T-helper 1 cell treated with Interleukin-12 subunit alpha and Interleukin-12 subunit beta and Interleukin-4 antibody, amounts not matched to agents 30 ng/mL and 1 ng/mL, for 36 hours (primary cell): ENCODE results near the gene CFAP92. TPM values are rescaled to one million over a fixed set of nuclear protein-coding genes. Genes with fewer than 3 reads are reported as not detected.
"Not testable (repeated sequence)": the region's sequence is repeated elsewhere in the genome, so short reads cannot be mapped to it uniquely, and the experiment has no call there.

ENCODE experiments used
- intact Hi-C: fragments of 100-400 bp; cut with micrococcal nuclease; formaldehyde crosslinking; loops from one replicate; pipeline ENCODE4 v1.15.1; 2024
- total RNA-seq: library from RNA; stranded (reverse); gene quantifications from 2 replicates; pipeline ENCODE4 v1.2.3, GENCODE V29; 2022

The CFAP92 gene
- total RNA-seq, 1 donor from 2014 or later: not detected

DNA sequence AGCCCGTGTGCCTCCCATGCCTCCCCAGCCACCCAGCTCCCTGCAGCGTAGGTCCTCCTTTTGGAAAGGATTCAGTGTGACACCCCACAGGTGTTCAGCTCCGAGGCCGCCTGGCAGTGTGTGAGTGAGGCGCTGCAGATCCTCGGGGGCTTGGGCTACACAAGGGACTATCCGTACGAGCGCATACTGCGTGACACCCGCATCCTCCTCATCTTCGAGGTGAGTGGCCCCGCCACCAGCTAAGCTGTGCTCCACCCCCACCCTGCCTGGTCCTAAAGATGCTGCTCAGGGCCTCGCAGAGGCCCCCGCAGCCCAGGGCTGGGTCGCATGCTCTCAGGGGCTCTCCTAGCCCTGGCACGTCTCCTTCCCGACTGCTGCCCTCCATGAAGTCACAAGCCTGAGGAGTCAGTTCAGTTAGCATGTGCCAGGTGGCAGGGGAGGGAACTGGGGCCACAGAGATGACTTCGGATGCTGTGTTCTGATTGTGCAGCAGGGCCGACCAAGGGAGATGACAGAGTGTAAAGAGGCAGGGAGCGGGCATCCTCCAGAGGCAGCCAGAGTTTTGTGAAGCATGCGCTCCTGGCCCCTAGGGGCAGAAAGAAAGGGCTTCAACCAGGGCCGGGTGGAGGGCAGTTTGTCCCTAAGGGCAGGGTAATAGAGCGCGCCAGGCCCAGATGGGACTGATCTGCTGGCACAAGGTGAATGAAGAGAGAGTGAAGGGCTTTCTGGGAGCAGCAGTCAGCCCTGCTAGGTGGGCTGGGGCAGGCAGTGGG is 87.7 kb downstream of the CFAP92 start:
- intact Hi-C loops: no loop called here

DNA sequence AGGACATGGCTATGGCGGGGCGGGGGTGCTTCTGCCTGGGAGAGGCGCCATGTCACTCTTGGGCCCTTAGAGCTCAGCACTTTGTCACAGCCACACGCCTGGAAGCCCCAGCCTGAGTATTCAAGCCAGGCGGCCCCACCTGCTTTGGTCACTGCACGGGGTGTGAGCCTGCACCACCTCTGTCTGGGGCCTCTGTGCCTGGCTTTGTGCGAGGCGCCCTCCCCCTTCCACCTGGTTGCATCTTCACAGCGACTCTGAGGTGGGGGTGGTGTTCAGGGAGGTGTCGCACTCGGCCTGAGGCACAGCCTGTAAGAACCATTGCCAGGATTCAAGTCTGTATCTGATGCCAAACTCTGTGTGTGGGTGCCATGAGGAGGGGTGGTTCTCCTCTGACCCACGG is 90.4 kb downstream of the CFAP92 start:
- intact Hi-C loops: no loop called here

DNA sequence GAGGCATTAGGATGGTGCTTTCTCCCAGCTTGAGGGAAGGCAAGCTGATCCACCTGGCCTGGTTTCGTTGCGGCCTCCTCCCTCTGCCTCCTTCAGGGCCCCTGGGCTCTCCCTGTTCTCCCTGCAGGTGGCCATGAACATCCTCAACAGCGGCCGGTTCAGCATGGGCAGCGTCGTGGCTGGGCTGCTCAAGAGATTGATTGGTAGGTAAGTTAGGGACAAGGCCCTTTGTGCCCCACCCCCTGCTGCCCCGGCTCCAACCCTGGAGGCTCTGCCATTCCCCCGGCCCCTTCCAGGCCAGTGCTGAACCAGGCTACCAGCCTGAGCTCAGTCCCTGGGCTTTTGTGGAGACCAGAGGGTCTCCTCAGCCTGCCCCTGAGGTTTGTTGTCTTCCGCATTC is 91.5 kb downstream of the CFAP92 start:
- intact Hi-C loops: no loop called here

DNA sequence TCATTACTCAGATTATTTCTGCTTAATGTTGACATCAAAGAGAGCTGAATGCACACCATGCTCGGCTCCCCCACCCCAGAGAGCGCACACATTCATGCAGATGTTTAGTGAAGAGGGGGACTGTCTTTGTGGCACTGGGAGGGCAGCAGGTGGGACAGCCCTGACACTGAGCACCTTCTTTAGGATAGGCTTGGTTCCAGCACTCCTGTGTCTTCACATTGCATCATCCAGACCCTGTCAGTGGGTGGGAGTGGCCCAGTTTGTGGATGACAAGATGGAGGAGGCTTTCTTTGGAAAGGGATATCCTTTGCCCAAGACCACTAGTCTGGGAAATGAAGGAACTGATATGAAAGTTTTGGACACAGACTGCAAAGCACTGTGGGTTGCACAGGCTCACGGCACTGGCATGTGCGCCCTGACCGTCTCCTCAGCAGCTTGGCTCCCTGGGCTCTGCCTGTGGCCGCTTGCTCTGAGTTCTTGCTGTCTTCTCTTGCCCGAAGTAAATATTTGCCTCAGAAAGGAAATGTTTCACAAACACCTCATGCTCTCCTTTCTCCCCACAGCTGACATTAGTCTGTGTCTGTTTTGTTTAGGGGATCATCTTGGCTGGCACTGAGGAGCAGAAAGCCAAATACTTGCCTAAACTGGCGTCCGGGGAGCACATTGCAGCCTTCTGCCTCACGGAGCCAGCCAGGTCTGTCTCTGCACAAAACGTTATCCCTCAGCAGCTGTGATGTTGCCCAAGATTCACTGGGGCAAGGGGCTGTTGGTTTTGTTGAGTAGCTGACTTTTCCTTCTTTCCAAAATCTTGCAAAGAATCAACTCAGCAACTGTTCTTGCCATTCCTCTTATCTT is 97.8 kb downstream of the CFAP92 start:
- intact Hi-C loops: no loop called here

DNA sequence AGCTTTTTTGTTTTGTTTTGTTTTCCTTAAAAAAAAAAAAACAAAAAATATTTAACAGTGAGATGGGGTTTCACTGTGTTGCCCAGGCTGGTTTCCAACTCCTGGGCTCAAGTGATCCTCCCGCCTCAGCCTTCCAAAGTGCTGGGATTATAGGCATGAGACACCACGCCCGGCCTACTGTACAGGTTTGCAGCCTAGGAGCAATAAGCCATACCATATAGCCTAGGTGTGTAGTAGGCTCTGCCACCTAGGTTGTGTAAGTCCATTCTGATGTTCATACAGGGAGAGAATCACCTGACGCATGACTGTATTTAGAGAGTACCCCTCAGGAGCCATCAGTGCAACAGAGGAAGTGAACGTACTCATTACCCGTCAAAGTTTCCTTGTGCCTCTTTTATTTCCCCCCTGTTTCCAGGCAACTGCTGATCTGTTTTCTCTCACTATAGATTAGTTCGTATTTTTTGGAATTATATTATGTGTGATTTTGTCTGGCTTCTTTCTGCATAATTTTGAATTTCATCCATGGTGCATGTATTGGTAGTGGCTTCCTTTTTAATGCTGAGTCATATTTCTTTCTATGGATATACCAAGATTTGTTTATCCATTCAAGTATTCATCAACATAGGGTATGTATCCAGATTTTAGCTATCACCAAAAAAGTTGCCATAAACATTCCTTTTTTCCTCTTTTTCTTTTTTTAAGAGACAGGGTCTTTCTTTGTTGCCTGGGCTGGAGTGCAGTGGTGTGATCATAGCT is 104.6 kb downstream of the CFAP92 start:
- intact Hi-C loops: no loop called here

DNA sequence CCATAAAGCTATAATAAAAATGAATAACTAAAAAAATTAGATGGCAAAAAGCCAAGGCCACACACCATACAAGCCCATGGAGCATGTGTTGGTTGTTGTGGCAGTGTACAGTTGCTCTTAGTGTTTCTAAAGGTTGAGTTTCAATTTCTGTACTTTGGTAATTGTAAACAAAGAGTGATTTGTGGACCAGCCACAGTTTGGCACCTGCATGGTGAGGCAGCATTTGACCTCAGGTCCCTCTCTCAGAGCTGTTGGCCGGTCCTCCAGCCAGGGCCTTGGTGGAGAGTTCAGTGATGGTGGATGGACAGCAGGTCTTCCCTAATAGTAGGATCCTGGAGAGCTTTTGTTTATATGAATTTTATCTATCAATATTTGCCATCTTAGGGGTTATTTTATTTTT is 108.9 kb downstream of the CFAP92 start:
- intact Hi-C loops: no loop called here

DNA sequence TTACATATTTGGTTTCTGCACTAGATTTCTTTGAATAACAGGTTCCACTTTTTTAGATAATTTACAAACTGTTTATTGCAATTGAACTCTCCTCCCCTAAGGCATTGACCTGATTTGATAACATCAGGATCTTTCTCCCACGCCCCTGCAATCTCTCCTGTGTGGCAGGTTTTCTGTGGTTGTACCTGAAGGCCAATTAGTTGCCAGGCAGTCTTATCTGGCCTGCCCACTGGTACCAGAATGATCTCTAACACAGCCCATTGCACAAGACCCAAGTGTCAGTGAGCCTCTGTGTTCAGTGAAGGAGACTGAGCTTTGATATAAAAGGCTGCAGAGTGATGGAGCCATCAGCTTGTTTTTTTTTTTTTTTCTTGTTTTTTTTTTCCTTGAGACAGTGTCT is 111.2 kb downstream of the CFAP92 start:
- intact Hi-C loops: no loop called here

DNA sequence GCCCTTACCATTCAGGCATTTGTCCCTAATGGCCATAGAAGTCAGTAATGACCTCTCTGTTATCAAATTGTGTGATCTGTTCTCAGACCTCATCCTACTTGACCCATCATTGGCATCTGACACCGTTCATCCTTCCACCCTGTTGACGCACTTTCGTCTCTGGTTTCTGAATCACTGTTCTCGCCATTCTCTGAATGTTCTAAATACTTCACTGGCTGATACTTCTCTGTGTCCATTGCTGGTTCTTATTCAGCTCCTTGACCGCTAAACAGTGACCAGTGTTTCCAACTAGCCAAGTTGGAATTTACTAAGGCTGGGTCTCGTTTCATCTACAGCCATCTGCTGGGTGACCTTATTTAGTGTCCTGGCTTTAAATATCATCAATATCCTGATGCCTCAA is 112.3 kb downstream of the CFAP92 start:
- intact Hi-C loops: no loop called here

DNA sequence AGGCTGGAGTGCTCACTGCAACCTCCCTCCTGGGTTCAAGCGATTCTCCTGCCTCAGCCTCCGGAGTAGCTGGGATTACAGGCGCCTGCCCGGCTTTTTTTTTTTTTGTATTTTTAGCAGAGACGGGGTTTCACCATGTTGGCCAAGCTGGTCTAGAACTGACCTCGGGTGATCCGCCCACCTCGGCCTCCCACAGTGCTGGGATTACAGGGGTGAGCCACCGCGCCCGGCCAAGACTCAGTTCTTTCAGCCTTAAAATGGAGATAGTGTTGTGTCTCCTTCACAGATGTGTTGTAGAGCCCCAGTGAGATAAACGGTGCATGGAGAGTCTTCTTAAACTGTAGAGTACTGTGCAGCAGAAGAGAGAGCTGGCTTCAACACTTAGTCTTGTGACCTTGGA is 113.4 kb downstream of the CFAP92 start:
- intact Hi-C loops: not testable (repeated sequence)

DNA sequence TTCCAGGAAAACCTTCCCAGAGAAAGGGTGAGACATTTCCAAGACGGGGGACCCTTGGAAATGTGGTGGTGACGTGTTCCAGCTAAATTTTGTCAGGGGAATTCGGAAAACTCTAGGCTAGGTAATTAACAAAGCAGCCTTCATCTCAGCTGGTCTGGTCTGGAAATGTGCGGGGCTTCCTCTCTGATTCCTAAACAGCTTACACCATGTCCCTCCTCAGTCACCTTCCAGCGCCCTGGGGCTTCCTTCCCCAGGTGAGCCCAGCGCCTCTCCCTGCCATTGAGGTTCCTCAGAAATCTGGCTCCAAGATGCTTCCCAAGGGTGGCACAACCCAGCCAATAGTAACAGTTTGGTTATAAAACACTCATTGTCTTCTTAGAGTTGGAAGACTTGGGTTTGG is 113.9 kb downstream of the CFAP92 start:
- intact Hi-C loops: loop anchor here (1.0 to 5.0 kb wide), 17 partner anchors 34 to 1013 kb away; partner anchors contain the start of genes CNBP, COPG1, IFT122 and RAB7A

DNA sequence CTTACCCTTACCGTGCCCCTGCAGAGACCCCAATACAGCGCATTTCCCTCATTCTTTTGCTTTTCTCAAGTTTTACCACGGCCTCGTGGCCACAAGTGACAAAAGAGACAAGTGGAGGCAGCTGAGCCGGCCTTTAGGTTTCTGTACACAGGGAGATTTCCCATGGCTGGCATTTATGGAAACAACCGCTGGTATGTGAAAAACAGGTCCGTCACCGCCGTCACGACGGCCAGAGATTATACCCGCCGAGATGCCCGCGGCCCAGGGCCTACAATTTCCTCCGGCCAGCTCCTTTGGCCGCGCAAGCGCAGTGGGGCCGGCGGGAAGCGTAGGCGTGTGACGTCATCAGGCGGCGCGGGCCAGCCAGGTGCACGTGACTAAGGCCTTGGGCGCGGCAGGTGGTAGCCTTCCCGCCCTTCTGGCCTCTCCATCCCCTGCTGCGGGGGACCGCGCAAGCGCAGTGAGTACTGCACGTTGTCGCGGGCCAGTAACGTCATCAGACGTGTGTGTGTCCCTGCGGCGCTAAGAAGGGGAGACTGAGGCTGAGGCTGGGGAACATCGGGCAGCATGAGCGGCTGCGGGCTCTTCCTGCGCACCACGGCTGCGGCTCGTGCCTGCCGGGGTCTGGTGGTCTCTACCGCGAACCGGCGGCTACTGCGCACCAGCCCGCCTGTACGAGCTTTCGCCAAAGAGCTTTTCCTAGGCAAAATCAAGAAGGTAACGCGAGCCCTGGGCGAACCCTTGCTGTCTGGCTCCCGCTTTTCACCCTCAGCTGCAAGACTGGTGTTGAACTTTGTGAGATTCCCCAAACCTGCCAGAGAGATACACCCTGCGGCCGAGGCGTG is 114.5 kb downstream of the CFAP92 start, which contains the start of gene ACAD9:
TSS of gene ACAD9 (plus strand) at position 496 of the 845 bp plus-strand sequence. CDS start at position 568, 72 bp downstream.
- intact Hi-C loops: loop anchor here (1.0 to 5.0 kb wide), 17 partner anchors 33 to 1013 kb away; partner anchors contain the start of genes CNBP, COPG1, IFT122 and RAB7A

DNA sequence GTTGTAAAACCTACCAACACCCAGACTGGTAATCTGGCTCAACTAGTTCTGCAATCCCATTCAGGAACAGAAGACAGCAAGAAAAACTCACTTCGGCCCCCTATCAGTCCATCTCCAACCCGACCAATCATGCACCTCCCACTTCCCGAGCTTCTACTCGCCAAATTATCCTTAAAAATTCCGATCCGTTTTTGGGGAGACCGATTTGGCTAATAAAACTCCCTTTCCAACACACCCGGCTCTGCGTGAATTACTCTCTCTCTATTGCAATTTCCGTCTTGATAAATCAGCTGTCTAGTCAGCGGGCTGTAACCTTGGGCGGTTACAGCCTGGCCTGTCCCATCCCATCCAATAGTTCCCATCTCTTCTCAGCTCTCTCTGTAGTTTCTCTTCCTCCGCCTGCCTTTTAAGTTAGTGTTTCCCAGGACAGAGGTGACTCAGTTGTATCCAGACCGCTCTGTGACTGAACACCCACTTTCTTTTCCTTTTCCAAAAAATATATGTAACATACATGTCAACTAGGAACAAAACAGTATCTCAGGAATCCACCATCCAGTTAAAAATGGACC is 115.2 kb downstream of the CFAP92 start:
- intact Hi-C loops: loop anchor here (1.0 to 5.0 kb wide), 17 partner anchors 32 to 1014 kb away; partner anchors contain the start of genes CNBP, COPG1, IFT122 and RAB7A

DNA sequence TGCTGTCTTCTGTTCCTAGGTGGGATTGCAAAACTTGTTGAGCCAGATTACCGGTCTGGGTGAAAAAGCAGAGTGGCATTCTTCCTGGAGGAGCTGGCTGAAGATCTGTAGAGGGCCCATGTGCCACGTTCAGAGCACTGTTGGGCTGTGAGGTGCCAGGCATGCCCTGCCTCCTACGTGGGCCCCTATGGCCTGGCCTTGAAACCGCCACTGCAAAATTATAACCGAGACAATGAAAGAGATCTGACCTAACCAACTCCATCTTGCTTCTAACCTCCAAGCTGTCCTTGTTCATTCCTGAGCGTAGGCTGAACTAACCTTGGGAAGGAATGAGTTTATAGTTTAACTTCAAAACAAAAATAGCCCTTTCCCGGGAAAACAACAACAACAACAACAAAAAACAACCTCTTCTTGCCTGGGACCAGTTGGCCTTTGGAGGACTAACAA is 115.8 kb downstream of the CFAP92 start:
- intact Hi-C loops: loop anchor here (2.0 to 5.0 kb wide), 5 partner anchors 83 to 1015 kb away; partner anchors contain the start of genes CNBP, SEC61A1 and TMCC1

DNA sequence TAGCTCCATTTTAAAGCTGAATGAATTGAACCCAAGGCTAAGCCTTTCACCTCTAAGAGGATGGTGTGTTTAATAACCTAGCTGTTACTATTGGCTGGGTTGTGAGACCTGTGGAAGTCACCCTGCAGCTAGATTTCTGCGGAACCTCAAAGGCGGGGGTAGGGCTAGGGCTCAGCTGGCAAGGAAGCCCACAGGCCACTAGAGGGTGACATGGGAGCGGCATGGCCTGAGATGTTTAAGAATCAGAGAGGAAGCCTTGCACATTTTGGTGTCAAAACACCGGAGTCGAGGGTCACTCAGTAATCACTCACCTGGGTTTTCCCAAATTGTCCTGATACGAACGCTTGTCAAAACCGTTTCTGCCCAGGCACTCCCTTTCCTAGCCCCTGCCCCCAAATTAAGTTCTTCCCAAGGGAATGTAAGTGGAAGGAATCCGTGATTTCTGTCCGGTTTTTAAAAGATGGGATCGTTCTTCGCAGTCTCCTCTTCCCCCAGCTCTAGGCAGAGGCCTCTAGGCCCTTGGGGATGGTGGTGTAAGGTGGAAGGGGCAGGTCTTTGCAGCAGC is 118.2 kb downstream of the CFAP92 start:
- intact Hi-C loops: loop anchor here (1.0 to 5.0 kb wide), 4 partner anchors 48 to 442 kb away; partner anchors contain the start of gene CNBP

DNA sequence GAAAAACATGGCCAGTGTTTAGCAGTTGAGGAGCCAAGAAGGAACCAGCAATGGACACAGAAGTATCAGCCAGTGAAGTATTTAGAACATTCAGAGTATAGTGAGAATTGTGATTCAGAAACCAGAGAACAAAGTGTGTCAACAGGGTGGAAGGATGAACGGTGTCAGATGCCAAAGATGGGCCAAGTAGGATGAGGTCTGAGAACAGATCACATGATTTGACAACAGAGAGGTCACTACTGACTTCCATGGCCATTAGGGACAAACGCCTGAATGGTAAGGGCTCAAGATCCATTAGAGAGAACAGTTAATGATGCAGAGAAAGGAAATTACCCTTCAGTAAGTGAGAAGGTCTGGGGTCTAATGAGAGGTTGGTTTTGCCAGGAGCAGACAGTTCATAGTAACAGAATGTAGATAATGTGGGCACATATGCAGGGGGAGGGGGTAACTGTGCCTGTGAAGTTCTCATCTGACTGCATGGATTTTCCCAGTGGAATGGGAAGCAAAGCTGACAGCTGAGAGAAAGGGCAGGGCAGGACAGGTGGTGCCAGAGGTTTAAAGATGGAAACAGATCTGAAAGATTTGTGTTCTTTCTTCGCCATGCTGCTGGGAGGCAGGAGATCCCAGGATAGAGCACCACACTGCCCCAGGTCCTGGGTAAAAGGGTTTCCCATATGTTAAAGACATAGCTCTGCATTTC is 119.2 kb downstream of the CFAP92 start:
- intact Hi-C loops: loop anchor here (1.0 to 5.0 kb wide), 4 partner anchors 49 to 443 kb away; partner anchors contain the start of gene CNBP

DNA sequence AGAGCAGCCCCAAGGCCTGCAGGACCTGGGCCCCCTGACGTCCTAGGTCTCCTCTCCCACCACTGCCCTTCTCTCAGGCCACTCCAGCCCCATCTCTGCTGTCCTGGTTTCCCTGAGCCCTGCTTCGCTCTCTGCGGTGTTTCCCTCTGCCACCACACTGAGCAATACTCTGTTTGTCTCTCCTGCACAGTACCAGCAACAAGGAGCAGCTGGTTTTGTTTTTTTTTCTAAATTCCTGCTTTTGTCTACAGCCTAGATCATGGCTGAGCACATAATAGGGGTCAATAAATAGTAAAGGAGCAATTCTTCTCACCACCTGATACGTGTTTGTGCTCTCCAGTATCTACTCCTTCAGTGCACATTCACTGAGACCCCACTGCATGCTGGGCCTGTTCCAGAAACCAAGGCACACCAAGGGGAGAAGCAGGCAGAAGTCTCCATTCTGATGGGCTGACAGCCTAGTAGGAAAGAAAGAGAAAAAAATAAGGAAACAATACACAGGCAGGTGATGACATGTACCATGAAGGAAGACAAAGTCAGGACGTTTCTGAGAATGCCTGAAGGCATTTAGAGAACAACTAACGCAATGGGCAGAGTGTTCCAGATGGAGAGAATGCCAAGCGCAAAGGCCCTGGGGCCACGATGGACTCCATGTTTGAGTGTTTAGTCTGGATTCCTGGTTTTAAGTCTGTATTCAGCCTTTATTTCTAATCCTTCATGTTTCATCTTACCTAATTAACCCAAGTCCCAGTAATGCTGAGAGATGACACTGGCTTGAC is 120.4 kb downstream of the CFAP92 start:
- intact Hi-C loops: no loop called here

DNA sequence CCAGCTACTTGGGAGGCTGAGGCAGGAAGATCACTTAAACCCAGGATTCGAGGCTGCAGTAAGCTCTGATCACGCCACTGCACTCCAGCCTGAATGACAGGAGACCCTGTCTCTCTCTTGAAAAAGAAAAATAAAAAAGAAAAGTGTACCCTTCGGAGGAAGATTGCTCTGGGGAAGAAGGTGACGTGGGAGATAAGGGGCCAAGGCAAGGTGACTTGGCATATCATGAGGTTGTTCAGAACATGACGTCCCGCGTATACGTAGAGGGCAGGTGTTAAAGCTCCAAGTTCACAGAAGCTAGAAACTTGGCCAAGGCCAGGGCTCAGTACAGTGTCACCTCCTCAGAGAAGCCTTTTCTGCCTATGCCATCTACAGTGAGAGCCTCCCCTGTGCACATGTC is 121.1 kb downstream of the CFAP92 start:
- intact Hi-C loops: no loop called here

DNA sequence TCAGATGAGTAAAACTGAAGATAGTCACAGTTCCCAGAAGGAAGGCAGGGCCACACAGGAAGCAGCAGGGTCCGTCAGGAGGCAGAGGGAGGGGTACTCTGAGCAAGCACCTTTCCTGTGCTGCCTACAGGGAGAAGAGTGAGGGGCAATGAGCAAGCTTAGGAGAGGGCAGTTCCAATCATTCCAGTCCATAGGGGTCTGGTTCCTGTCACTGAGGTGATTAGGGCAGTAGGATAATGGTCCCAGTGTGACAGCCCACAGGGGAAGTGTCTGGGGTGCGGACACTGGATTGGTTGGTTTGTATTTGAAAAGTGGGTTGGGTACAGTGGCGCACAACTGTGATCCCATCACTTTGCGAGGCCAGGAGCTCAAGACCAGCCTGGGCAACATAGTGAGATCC is 121.6 kb downstream of the CFAP92 start:
- intact Hi-C loops: no loop called here
